Astrocyte (in vitro differentiated cells and primary cell): ENCODE data around the gene TMEM132E.

Experiments
- EZH2 ChIP-seq: IDR thresholded peaks from 2 replicates; pipeline ENCODE4 v1.6.1; 2012; ENCODE audit warnings: mild to moderate bottlenecking, low read length, inconsistent platforms; ENCODE audit not compliant: insufficient read depth
- TF ChIP-seq, protein P1 (sequence below): IDR thresholded peaks from 2 replicates; pipeline ENCODE4 v1.5.1; 2011; ENCODE audit warnings: low read depth, mild to moderate bottlenecking, inconsistent platforms, low read length, moderate library complexity; ENCODE audit not compliant: insufficient read depth

DNA sequence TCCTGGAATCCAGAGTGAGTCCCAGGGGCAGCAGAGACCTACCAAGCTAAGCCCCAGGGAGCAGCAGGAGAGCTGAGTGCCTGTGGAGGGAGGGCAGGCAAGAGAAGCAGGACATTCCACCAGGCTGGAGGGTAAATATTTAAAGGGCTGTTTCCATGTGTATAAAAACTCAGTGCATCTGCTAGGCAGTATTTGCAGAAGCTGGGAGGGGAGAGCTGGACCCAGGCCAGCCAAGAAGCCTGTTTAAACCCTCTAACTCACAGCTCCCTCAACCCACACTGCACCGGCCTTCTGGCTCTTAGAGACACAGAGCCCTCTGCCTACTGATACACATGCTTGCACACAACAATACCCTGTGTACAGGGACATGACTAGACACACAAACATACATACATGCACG, 22.5 kb upstream of the TMEM132E start:
- TF ChIP-seq, protein P1, sequence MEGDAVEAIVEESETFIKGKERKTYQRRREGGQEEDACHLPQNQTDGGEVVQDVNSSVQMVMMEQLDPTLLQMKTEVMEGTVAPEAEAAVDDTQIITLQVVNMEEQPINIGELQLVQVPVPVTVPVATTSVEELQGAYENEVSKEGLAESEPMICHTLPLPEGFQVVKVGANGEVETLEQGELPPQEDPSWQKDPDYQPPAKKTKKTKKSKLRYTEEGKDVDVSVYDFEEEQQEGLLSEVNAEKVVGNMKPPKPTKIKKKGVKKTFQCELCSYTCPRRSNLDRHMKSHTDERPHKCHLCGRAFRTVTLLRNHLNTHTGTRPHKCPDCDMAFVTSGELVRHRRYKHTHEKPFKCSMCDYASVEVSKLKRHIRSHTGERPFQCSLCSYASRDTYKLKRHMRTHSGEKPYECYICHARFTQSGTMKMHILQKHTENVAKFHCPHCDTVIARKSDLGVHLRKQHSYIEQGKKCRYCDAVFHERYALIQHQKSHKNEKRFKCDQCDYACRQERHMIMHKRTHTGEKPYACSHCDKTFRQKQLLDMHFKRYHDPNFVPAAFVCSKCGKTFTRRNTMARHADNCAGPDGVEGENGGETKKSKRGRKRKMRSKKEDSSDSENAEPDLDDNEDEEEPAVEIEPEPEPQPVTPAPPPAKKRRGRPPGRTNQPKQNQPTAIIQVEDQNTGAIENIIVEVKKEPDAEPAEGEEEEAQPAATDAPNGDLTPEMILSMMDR = no peak
- no peak for TF ChIP-seq EZH2
